GM18508 (cell line): Measurements from ENCODE around the gene PLAAT3.
"Not testable (repeated sequence)": the region's sequence is repeated elsewhere in the genome, so short reads cannot be mapped to it uniquely, and the experiment has no call there.

Experiments
- ATAC-seq: cut with Tn5 transposase; IDR thresholded peaks from one replicate; pipeline ENCODE4 v1.9.1; 2021; ENCODE audit warnings: moderate number of reproducible peaks; ENCODE audit not compliant: insufficient read depth, unreplicated experiment

Gene PLAAT3

DNA sequence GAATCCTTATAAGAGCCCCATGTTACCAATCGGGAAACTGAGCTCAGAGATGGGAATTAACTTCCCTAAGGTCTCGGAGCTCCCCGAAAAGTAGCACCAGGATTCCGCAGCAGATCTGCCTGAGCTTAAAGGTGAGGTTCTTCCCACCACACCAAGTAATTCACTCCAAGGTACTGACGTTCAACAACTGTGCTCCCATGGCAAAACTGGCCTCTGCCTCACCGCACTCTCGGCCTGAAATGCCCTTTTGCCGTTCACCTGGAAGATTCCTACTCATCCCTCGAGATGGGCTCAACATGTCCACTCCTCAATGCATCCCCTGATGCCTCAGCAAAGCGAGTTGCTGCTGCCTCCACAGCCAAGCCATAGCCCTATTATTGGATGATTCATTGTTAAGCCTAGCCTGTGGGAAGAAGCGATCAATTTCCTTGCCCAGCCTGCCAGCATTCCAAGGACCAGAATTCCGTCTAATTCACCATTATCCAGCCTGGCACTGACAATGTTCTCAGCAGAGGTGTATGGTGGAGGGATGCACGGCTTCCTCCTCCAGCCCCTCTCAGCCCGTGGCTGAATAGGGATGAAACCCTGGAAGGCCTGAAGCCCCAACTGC, 4.2 kb downstream of the PLAAT3 start:
- ATAC-seq: no peak

DNA sequence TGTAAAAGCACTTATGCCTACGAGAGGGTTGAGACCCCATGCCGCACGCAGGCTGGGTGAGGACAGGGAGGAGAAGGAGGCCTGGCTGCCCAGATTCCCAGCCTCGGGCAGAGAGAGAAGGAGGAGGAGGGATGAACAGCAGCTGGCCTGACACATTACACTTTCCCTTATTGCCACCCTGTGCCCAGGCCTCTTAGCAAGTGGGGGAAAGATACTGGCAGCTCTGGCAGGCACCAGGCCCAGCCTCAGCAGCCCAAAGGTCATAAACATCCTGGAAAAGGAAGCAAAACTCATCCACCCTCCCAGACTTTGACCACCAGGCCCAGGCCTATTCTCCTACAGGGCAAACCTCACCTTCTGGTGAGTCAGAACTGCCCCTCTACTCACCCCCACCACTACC, 4.7 kb downstream of the PLAAT3 start:
- no peak for ATAC-seq

DNA sequence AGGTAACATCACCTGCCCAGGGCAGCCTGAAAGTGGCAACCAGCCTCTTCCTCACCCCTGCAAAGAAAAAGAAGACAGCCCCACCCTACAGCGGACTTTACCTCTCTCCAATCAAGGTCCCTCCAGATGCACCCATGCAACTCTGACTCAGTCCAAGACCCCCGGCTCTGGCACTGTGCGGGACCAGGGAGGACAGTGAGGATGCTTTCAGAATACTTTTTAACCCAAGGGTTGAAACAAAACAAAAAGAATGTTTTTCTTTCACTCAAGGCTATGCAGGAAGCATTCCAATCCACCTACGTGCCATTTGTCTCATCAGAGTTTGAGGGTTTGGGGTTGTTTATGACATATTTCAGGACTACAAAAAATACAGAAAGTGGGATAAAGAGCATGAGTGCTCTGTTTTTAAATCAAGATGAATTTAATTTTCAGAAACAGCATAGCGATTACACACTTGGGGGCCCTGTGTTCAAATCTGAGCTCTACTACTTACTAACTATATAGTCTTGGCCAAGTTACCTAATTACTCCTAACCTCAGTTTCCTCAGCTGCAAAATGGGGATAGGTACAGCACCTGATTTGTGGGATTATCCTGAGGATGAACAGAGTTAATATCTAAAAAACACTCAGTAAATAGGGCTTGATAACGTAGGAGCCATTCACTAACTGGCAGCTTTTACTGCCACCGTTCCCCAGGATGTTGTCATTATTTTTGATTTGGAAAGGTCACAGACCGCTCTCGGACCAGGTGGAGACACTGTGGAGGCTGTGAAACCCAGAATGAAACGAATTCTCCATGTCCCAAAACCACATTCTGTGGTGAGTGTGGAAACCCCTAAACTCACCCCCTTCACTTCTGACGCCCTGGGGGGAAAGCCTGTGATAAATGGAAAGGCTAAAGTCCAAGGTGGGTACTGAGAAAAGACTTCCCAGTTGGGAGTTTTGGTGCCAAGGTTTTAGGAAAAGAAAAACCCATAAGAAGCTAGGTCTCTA, 5.6 kb downstream of the PLAAT3 start:
- no peak for ATAC-seq

DNA sequence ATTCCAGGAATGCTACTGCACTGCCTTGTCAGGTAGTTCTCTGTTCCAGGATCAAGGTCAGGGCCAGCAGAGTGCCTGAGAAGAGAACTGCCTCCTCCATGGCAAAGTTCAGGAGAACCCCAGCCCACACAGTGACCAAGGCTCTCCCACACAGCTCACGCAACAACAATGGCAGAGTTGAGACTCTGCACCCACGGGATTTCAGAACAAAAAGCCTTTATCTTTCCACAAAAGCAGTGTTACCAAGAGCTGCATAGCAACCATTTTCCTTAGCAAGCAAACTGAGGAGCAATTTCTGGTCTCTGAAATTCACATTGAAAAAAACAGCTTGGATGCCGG, 11.1 kb downstream of the PLAAT3 start:
- ATAC-seq: no peak

DNA sequence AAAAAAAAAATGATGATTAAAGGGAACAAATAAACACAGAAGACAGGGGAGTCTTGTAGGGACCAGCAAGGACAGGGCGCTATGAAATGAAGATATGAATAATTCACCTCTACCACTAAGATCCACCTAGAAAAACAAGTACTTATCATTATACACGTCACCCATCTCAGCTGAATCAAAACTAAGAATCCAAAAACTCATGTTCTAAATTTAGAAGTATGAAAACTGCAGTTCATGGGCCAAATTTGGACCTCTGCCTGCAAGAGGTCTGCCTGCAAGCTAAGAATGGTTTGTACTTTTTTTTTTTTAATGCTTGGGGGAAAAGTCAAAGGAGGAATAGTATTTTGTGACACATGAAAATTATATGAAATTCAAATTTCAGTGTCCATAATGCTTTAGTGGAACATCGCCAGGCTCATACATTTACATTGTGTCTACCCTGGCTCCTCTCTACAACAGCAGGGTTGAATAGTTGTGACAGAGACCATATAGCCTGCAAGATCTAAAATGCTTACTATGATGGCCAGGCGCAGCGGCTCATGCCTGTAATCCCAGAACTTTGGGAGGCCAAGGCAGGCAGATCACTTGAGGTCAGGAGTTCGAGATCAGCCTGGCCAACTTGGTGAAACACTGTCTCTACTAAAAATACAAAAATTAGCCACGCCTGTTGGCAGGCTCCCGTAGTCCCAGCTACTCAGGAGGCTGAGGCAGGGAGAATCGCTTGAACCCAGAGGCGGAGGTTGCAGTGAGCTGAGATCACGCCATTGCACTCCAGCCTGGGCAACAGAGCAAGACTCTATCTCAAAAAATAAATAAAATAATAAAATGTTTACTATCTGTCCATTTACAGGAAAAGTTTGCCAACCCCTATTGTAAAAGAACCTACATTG, 11.7 kb downstream of the PLAAT3 start:
- not testable (repeated sequence) for ATAC-seq

DNA sequence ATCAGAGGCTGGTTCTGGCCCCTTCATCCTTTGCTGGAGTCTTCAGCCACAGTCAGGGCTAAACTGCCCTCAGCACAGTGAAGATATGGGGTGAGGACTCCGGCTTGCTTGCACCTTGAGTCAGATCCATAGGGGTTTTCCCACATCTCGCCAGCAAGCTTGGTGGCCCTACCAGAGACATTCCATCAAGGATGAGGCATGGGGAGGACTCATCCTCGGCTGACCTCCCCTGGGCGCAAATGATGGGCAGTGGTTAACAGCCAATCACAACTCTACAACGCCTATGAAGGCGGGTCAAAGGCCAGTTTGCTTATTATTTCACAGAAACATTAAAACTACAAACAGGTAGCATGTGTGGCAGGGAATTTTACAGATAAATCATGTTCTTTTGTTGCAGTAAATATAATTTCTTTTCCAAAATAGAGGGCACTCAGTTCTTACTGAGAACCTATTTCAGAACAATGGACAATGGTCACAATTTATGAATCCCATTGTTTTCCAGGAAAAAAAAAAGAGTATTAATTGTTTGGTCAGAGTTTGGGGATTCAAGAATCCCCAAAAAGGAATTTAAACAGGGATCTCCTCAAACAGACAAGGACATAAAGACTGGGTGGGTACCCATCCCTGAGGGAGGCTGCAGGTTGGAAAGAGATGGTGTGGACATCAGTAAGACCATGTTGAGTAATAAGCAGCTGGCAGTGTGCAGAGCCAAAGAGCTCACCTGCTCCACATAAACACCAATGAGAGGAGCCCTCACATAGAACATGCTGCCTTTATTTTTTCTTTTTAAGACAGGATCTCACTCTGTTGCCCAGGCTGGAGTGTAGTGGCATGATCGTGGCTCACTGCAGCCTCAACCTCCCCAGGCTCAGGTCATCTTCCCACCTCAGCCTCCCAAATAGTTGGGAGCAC, 14.8 kb downstream of the PLAAT3 start:
- ATAC-seq: no peak

DNA sequence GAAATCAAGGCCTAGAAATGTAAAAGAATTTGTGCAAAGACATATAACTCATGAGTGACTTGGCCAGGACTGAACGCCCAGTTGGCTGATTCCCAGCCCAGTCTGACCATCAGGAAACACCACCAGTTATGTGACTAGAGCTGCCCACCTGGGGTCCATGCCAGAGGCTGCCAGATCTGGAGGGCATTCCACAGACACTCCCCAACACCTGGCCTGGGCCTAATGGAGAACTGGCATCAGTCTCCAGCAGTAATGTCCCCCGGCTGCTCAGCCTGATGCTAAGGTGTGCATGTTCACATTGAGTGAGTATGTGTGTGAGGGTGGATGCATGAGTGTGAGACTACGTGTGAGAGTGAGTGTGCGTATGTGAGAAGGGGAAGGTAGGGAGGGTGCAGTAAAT, 15.7 kb downstream of the PLAAT3 start:
- no peak for ATAC-seq

DNA sequence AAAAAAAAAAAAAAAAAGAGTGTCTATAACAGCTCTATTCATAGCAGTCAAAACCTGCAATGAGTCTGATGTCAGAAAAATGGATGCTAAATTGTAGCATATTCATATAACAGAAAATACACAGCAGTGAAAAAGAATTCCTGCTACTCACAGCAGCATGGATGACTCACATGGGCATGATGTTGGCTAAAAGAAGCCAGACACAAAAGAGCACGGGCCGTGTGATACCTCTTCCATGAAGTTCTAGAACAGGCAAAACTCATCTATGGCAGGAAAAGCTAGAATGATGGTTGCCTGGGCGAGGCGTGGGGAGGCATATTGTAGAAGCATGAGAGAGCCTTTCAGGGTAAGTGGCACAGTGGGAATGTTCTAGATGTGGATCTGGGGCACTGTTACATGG, 18.9 kb downstream of the PLAAT3 start:
- ATAC-seq: no peak

DNA sequence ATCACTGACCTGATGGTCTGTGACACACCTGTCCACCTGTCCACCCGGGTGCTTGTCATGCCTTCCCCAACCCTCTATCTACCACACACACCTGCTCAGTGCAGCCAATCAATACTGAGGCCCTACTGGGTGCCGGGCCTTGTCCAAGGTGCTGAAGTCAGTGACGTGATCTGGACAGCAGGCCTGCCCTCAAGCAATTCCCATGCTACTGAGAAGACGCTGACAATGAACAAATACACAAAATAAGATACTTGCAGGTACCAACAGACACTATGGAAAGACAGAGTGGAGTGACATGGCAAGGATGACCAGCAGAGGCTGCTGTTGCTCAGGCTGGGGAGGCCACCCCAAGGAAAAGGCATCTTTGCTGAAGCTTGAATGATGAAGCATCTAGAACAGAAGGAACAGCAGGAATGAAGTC, 21.2 kb downstream of the PLAAT3 start:
- ATAC-seq: no peak

DNA sequence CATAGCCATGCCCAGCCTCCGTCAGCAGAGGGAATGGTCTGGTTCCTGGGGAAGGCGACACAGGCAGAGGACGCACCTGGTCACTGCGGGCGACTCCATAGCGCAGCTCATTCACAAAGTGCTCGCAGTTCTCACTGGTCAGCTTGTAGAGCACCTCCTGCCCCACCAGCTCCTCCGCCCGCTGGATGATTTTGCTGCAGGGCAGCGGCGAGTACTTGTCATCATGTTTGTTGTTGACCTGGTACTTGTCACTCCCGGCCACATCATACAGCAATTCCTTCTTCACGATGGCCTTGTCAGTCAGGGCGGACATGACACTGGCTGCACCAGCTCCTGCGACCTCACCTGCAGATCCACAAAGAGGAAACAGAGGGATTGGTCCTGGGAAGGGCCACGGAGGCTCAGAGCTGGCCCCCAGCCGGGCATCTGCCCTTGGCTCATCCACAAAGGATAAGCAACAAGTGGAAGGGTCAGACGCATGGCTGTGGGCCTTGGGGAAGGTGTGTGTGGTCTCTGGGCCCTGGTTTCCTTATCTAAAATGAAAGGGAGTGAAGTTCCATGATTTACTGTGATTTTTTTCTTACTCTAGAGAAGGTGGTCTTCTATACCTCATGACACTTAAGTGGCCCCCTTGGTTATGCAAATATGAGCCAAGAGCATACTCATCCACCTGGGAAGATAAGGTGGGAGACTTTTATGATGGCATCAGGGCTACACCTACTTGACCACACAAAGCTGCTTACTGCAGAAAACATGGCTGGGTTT, 24.0 kb downstream of the PLAAT3 start:
- ATAC-seq: no peak

DNA sequence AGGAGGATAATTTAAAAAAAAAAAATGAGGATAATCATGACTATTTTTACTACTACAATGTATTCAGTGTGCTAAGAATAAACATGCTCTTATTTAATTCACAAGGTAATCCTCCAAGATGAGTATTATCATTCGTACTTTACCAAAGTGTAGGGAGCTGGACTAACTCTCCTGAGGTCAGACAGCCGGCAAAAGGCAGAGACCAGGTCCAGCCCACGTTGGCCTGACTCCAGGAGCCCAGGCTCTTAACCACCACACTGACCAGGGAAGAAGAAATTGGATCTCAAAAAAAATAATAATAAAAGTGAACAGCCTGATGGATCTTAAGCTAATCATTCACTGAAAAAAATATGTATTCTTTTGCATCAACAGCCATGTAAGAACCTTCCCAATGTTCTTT, 25.2 kb downstream of the PLAAT3 start:
- ATAC-seq: no peak

DNA sequence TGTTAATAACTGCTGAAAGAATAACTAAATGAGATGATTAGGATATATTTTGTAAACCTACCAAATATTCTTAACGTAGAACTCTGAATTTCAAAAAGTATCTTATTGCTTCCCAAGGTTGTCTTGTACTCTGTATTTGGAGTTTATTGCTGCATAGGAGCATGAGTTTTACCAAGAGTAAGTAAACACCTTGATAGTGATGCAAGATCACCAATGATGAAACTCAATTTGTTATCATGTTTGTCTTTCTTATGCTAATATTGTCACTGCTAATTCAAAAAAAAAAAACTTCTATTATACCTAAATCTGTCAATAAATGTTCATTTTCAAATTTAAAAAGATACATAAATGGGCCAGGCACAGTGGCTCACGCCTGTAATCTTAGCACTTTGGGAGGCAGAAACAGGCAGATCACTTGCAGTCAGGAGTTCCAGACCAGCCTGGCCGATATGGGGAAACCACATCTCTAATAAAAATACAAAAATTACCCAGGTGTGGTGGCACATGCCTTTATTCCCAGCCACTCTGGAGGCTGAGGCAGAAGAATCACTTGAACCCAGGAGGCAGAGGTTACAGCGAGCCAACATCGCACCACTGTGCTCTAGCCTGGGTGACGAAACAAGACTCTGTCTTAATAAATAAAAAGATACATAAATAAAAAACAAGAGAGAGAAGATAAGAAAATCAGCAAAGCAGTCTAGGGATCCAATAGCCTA, 27.6 kb downstream of the PLAAT3 start:
- ATAC-seq: no peak

DNA sequence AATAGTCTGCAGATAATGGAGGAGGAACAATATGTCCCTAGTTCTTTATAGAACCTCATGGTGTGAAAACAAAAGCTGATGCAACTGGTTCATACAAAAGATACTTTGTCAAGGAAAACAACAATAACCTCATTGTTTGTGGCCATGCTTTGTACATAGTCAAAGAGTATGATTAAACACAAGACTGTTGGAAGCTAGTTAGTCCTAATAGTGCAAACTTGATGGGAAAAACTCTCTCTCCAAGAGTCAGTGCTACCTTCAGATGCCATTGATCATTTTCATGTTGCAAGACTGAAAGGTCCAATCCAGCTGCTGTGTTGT, 30.9 kb downstream of the PLAAT3 start:
- ATAC-seq: no peak

DNA sequence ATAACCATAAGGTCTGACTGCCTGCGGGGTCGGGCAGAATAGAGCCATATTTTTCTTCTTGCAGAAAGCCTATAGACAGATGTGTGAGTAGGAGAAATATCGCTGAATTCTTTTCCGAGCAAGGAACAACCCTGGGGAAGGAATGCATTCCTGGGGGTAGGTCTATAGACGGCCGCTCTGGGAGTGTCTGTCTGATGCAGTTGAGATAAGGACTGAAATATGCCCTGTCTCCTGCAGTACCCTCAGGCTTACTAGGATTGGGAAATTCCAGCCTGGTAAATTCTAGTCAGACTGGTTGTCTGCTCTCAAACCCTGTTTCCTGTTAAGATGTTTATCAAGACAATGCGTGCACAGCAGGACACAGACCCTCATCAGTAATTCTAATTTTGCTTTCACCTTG, 33.0 kb downstream of the PLAAT3 start:
- ATAC-seq: not testable (repeated sequence)

DNA sequence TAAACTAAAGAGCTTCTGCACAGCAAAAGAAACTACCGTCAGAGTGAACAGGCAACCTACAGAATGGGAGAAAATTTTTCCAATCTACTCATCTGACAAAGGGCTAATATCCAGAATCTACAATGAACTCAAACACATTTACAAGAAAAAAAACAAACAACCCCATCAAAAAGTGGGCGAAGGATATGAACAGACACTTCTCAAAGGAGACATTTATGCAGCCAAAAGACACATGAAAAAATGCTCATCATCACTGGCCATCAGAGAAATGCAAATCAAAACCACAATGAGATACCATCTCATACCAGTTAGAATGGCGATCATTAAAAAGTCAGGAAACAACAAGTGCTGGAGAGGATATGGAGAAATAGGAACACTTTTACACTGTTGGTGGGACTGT, 35.4 kb downstream of the PLAAT3 start:
- ATAC-seq: not testable (repeated sequence)

DNA sequence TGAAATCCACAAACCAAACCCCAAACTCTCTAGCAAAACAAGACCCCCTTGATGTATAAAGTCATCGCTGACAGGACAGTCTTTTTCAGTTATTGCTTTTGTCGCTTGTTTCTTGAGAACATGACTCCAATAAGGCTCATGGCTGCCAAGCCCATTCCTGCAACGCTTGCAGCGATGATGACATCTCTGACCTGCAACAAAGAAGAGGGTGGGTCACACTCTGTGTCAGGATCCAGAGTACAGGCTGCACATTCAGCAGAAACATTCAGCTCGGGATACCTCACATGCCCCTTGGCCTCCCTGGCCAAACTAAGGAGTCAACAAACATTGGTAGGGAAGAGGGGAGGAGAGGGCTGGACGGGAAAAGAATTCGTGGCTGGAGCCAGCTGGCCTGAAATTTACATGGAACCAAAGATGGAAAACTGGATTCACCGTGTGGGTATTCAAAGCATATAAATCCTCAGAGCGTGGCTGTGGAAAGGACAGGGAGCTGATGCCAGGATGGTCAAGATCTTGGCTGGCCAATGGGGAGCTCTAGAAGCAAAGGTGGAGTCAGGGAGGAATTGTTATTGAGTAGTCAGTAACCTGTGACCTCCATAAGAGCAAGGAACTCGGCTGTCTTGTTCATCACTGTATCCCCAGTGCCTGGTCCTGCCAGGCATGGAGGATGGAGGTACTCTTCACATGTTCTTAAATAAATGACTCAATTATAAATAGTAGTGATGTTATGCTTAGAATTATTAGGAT, 39.2 kb downstream of the PLAAT3 start:
- ATAC-seq: no peak

DNA sequence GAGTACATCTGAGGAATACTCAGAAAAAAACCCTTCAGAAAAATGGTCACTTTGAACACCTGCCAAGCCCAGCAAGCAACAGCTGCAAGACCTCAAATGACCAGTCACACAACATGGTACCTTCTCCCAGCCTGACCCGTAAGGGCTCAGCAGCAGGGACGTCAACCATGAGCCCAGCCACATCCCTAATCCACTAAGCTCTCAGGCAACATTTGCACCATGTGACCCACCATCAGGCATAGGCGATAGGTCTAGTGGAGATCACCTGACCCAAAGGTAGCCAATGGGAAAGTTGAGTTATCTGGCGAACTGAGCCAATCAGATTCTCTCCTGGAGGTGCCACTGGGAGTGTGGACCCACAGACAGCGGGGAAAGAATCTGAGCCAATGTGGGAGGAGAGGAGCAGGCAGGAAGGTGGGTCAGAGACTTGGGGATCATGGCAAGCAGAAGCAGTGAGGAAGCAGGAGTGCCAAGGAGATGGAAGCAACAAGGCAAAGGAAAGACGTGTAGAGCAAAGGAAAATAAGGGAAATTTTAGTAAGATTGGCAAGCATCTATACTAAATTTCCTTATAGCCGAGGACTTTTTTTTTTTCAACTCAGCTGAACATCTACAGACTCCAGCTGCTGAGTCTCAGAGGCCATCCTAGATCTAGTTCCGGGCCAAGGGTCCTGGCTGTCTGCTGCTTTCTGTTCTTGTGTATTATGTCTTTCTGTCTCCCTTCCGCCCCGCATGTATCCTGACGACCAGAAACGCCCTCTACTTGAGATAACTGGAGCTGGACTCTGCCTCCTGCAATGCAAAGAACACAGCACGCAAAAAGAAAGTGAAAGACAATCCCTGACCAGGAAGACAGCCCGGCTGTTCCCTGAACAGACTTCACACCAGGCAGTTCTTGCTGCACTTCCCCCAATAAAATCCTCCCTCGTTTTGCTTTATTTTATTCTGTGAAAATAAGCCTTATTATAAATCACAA, 40.1 kb downstream of the PLAAT3 start:
- ATAC-seq: no peak
